ENCODE results near the gene SORCS1.

Gene SORCS1

GRCh38 chr10:106570268-106570667 lies 594.2 kb downstream of the SORCS1 start:
- DNase-seq = no peak

GRCh38 chr10:106567629-106568028 lies 596.9 kb downstream of the SORCS1 start:
- no peak for DNase-seq

GRCh38 chr10:106566873-106567272 lies 597.6 kb downstream of the SORCS1 start:
- DNase-seq = no peak

GRCh38 chr10:106565546-106565945 lies 599.0 kb downstream of the SORCS1 start:
- no peak for DNase-seq

GRCh38 chr10:106563384-106563783 lies 601.1 kb downstream of the SORCS1 start:
- DNase-seq = no peak

- DNase-seq = no peak
These were observed 603.4 kb downstream of the SORCS1 start for GRCh38 chr10:106560925-106561640.

GRCh38 chr10:106559442-106559841 lies 605.1 kb downstream of the SORCS1 start:
- DNase-seq = no peak

GRCh38 chr10:106557951-106558733 lies 606.4 kb downstream of the SORCS1 start:
- DNase-seq = no peak

- DNase-seq = no peak
These were observed 607.5 kb downstream of the SORCS1 start for GRCh38 chr10:106557053-106557452.

- DNase-seq = no peak
These were observed 608.9 kb downstream of the SORCS1 start for GRCh38 chr10:106555599-106555998.

GRCh38 chr10:106551501-106552062 lies 612.9 kb downstream of the SORCS1 start:
- DNase-seq = no peak

- no peak for DNase-seq
These were observed 615.7 kb downstream of the SORCS1 start for GRCh38 chr10:106548832-106549231.

GRCh38 chr10:106547047-106547635 lies 617.4 kb downstream of the SORCS1 start:
- DNase-seq = no peak

GRCh38 chr10:106542461-106542860 lies 622.0 kb downstream of the SORCS1 start:
- no peak for DNase-seq

GRCh38 chr10:106540645-106541044 lies 623.9 kb downstream of the SORCS1 start:
- DNase-seq = no peak

- no peak for DNase-seq
These were observed 626.6 kb downstream of the SORCS1 start for GRCh38 chr10:106537866-106538265.

GRCh38 chr10:106535304-106535953 lies 629.1 kb downstream of the SORCS1 start:
- DNase-seq = no peak

- DNase-seq = no peak
These were observed 630.1 kb downstream of the SORCS1 start for GRCh38 chr10:106534441-106534840.

- DNase-seq = no peak
These were observed 635.8 kb downstream of the SORCS1 start for GRCh38 chr10:106528702-106529101.

GRCh38 chr10:106525835-106526234 lies 638.7 kb downstream of the SORCS1 start:
- DNase-seq = no peak

All from stimulated activated CD8-positive, alpha-beta memory T cell treated with anti-CD3 and anti-CD28 coated beads, Interleukin-4, amount 100 ng/mL, for 48 hours (primary cell).